B cell (primary cell): ENCODE measurements around the gene ANTXR2. TPM values are rescaled to one million over a fixed set of nuclear protein-coding genes. Genes with fewer than 3 reads are reported as not detected.

Experiments used
- ATAC-seq: fragments of 200-7000 bp; cut with Tn5 transposase; one replicate; pipeline ENCODE4 v1.10.0; 2021; ENCODE audit warnings: low read depth, mild to moderate bottlenecking, moderate number of reproducible peaks, moderate library complexity
- CTCF ChIA-PET: fragments of 350-600 bp; sonication (Branson Sonifier 250); formaldehyde crosslinking; loops from one replicate; lab custom pipeline; 2021; ENCODE audit warnings: antibody characterized with exemption, inconsistent platforms; lab: Charles Lee
- POLR2A ChIA-PET: fragments of 350-600 bp; sonication (Branson Sonifier 250); formaldehyde crosslinking; loops from one replicate; lab custom pipeline; 2021; ENCODE audit warnings: antibody characterized with exemption; lab: Charles Lee
- DNase-seq: peaks from one replicate; pipeline ENCODE4 v3.0.0; 2013
- H2AFZ ChIP-seq: 2 replicates; pipeline ENCODE4 v1.6.1; 2012; ENCODE audit warnings: mild to moderate bottlenecking, low read depth, low read length; ENCODE audit not compliant: insufficient read depth, poor library complexity, severe bottlenecking
- H3K27ac ChIP-seq, 2 donors: 1 replicate in 1 of 2; 2 replicates in 1 of 2; pipeline ENCODE4 v1.5.1; 2012 to 2013; ENCODE audit warnings: low read length in 2 of 2, mild to moderate bottlenecking in 2 of 2, moderate library complexity in 1 of 2
- H3K27me3 ChIP-seq, 4 experiments: fragments of 200-600 bp in 1 of 4; sonication (generic) in 1 of 4; replicated peaks in 1 of 4; 1 replicate in 2 of 4; 2 replicates in 2 of 4; pipeline versions ENCODE4 v1.6.1 to v1.7.0; 2013 to 2016; ENCODE audit warnings: low read length in 3 of 4, mild to moderate bottlenecking in 2 of 4, mixed read lengths in 1 of 4, moderate library complexity in 1 of 4; ENCODE audit not compliant: insufficient read depth in 4 of 4, control insufficient read depth in 3 of 4; ENCODE audit errors: control extremely low read depth in 1 of 4
- H3K36me3 ChIP-seq, 2 experiments: replicated peaks in 1 of 2; 1 replicate in 1 of 2; 2 replicates in 1 of 2; pipeline versions ENCODE4 v1.6.1 to v1.7.1; 2013; ENCODE audit warnings: low read length in 1 of 2; ENCODE audit not compliant: insufficient read depth in 2 of 2, control insufficient read depth in 1 of 2; ENCODE audit errors: control extremely low read depth in 1 of 2, extremely low read depth in 1 of 2
- H3K4me1 ChIP-seq, 2 donors: fragments of 200-600 bp in 1 of 2; sonication (generic) in 1 of 2; 1 replicate in 1 of 2; 2 replicates in 1 of 2; pipeline versions ENCODE4 v1.5.1 to v1.6.1; 2013 to 2017; ENCODE audit warnings: low read length in 2 of 2; ENCODE audit not compliant: control insufficient read depth in 2 of 2, insufficient read depth in 2 of 2
- H3K4me2 ChIP-seq: replicated peaks from 2 replicates; pipeline ENCODE3; 2012; ENCODE audit warnings: mild to moderate bottlenecking, low read depth, low read length; ENCODE audit not compliant: poor library complexity, severe bottlenecking
- H3K4me3 ChIP-seq, 5 experiments: fragments of 200-600 bp in 1 of 5; sonication (generic) in 1 of 5; 1 replicate in 3 of 5; 2 replicates in 2 of 5; pipeline versions ENCODE4 v1.5.1 to v1.7.0; 2011 to 2016; ENCODE audit warnings: low read length in 4 of 5, mild to moderate bottlenecking in 4 of 5, low read depth in 2 of 5, control low read depth in 1 of 5, moderate library complexity in 1 of 5; ENCODE audit not compliant: insufficient read depth in 1 of 5; ENCODE audit errors: control extremely low read depth in 1 of 5, extremely low read depth in 1 of 5
- H3K79me2 ChIP-seq: fragments of 200-600 bp; sonication (generic); one replicate; pipeline ENCODE4 v1.6.0; 2016; ENCODE audit warnings: low read length; ENCODE audit not compliant: control insufficient read depth, insufficient read depth
- H3K9ac ChIP-seq: fragments of 200-600 bp; sonication (generic); 2 replicates; pipeline ENCODE4 v1.6.1; 2017; ENCODE audit warnings: mild to moderate bottlenecking, low read length, moderate library complexity
- H3K9me3 ChIP-seq, 3 donors: one replicate each; pipeline versions ENCODE4 v1.6.1 to v1.7.1; 2013; ENCODE audit warnings: low read length in 2 of 3; ENCODE audit not compliant: control insufficient read depth in 2 of 3, insufficient read depth in 1 of 3; ENCODE audit errors: control extremely low read depth in 1 of 3
- H4K20me1 ChIP-seq: 2 replicates; pipeline ENCODE4 v1.6.0; 2012; ENCODE audit warnings: mild to moderate bottlenecking, low read length; ENCODE audit not compliant: insufficient read depth, control insufficient read depth, poor library complexity, severe bottlenecking
- H3K27ac Mint-ChIP-seq: one replicate; pipeline ENCODE4 v1.8.0; 2021; ENCODE audit warnings: mixed read lengths
- H3K27me3 Mint-ChIP-seq: one replicate; pipeline ENCODE4 v1.8.0; 2021; ENCODE audit warnings: mixed read lengths
- H3K4me1 Mint-ChIP-seq: one replicate; pipeline ENCODE4 v1.8.0; 2021; ENCODE audit warnings: mixed read lengths
- H3K4me3 Mint-ChIP-seq: one replicate; pipeline ENCODE4 v1.8.0; 2021; ENCODE audit warnings: mixed read lengths
- H3K9me3 Mint-ChIP-seq: one replicate; pipeline ENCODE4 v1.8.0; 2022; ENCODE audit warnings: mixed read lengths; ENCODE audit not compliant: insufficient read depth
- CTCF ChIP-seq: fragments of 200-600 bp; IDR thresholded peaks from one replicate; pipeline ENCODE4 v1.8.0; 2022; ENCODE audit warnings: antibody characterized with exemption, mild to moderate bottlenecking
- EZH2 ChIP-seq: IDR thresholded peaks from 2 replicates; pipeline ENCODE4 v1.6.1; 2012; ENCODE audit warnings: borderline replicate concordance, low read depth, mild to moderate bottlenecking, moderate library complexity, low read length; ENCODE audit not compliant: insufficient read depth, poor library complexity, severe bottlenecking
- WGBS: methylation state at CpG from one replicate; pipeline ENCODE4 v1.1.5; 2013; ENCODE audit warnings: missing lambda C conversion rate; ENCODE audit not compliant: insufficient coverage; 5-methylcytosine and 5-hydroxymethylcytosine counted together
- intact Hi-C: fragments of 100-400 bp; cut with micrococcal nuclease; formaldehyde crosslinking; loops from one replicate; pipeline ENCODE4 v1.10.0; 2022
- polyA plus RNA-seq: library from polyadenylated mRNA; depleted of rRNA; stranded (reverse); fragments of >200 nt; gene quantifications from 2 replicates; pipeline ENCODE4 v1.2.3, GENCODE V29; 2012
- total RNA-seq, 2 donors: library from RNA; stranded (reverse); fragments of 120-200 nt in 1 of 2; gene quantifications; 1 replicate in 1 of 2; 2 replicates in 1 of 2; pipeline versions ENCODE4 v1.2.3 to v1.2.4, GENCODE V29; 2013 to 2022

ANTXR2 gene
- total and polyA plus RNA-seq, 2 donors (not counting 1 experiment from before 2014, with no cell fraction given) = 10.6 to 63.0 TPM

- Mint-ChIP-seq H3K27ac (peak overlapping the region; percentile 99), H3K27me3 (no peaks in the 10 kb centered on the region), H3K4me3 (peak overlapping the region; percentile 99), H3K9me3 (no peaks in the 10 kb centered on the region), H3K4me1 (peaks cover 56% of the 10 kb centered on the region)
- CTCF ChIA-PET = interaction anchor here (1.1 to 3.3 kb wide), 6 partner anchors 53 to 130 kb away, joined by 3 to 50 read pairs (median 9); no protein-coding TSS in a partner anchor
- WGBS = under 1% methylated on average over 37 of the region's 37 CpGs
- Histone ChIP-seq H3K36me3 (peaks cover 0 to 11% of the 10 kb centered on the region in 2 experiments), H4K20me1 (no peaks in the 10 kb centered on the region), H3K79me2 (peaks cover 15% of the 10 kb centered on the region), H3K27ac (peak overlapping the region; percentile 91 to 97), H2AFZ (peak overlapping the region; percentile 82), H3K4me3 (peak overlapping the region; percentile 87 to 96 (median 88)), H3K9ac (peak overlapping the region; percentile 98), H3K4me2 (peak overlapping the region; percentile 93), H3K9me3 (no peaks in the 10 kb centered on the region), H3K27me3 (no peaks in the 10 kb centered on the region), H3K4me1 (peaks cover 27% of the 10 kb centered on the region in 2 donors)
- POLR2A ChIA-PET = interaction anchor here (1.0 to 2.7 kb wide), 8 partner anchors 9 to 131 kb away, joined by 3 to 20 read pairs (median 5); no protein-coding TSS in a partner anchor
- no peak for DNase-seq
- intact Hi-C loops = loop anchor here (2.0 to 5.0 kb wide), 2 partner anchors 131 to 1130 kb away; no protein-coding TSS in a partner anchor
- peak; percentile 46 for ATAC-seq
- TF ChIP-seq CTCF (no peak), EZH2 (no peak)
Observed at GRCh38 chr4:80072228-80072743, 743 bp downstream of the ANTXR2 start.
